D721Med (cell line): ENCODE measurements around the gene PIK3R3.

Experiments
- DNase-seq: peaks from one replicate; pipeline ENCODE4 v3.0.0; 2011; ENCODE audit warnings: low spot score; ENCODE audit not compliant: insufficient read length
- FAIRE-seq: peaks from 2 replicates; lab custom pipeline; 2011; peaks lifted over from hg19 to GRCh38; lab: Jason Lieb, UNC
- TF ChIP-seq, protein P1 (sequence below): IDR thresholded peaks from 2 replicates; pipeline ENCODE4 v1.5.1; 2012; ENCODE audit warnings: mild to moderate bottlenecking, control low read depth; ENCODE audit not compliant: insufficient read depth; ENCODE audit errors: missing control alignments

The PIK3R3 gene

GRCh38 chr1:46153732-46154131 is 21.3 kb upstream of the PIK3R3 start:
- TF ChIP-seq, protein P1, sequence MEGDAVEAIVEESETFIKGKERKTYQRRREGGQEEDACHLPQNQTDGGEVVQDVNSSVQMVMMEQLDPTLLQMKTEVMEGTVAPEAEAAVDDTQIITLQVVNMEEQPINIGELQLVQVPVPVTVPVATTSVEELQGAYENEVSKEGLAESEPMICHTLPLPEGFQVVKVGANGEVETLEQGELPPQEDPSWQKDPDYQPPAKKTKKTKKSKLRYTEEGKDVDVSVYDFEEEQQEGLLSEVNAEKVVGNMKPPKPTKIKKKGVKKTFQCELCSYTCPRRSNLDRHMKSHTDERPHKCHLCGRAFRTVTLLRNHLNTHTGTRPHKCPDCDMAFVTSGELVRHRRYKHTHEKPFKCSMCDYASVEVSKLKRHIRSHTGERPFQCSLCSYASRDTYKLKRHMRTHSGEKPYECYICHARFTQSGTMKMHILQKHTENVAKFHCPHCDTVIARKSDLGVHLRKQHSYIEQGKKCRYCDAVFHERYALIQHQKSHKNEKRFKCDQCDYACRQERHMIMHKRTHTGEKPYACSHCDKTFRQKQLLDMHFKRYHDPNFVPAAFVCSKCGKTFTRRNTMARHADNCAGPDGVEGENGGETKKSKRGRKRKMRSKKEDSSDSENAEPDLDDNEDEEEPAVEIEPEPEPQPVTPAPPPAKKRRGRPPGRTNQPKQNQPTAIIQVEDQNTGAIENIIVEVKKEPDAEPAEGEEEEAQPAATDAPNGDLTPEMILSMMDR, result no peak
- DNase-seq (no peak), FAIRE-seq (no peak)

GRCh38 chr1:46153228-46153627 is 20.8 kb upstream of the PIK3R3 start:
- TF ChIP-seq, protein P1, result no peak
- no peak for DNase-seq
- no peak for FAIRE-seq

DNA sequence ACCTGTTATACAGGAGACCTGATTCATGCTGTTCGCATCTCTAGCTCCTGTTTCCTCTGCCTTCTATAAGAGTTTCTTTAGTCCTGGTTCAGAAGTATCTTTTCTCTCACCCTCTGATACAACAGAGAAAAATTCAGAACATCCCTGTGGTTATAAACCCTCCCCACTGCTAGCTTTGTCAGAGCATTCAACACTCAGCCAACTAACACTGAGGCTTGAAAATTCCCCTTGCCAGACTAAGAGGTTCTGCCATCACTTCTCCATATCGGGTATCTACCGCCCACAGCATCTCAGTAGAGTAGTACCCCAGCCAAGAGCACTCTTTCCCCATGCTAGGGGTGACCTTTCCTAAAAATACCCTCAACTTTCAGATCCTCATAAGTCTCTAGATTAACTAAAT is 19.6 kb upstream of the PIK3R3 start:
- DNase-seq (no peak), FAIRE-seq (no peak)
- TF ChIP-seq, protein P1, result no peak

GRCh38 chr1:46150085-46150484 is 17.7 kb upstream of the PIK3R3 start:
- TF ChIP-seq, protein P1, result no peak
- FAIRE-seq (no peak), DNase-seq (no peak)

GRCh38 chr1:46148318-46148717 is 15.9 kb upstream of the PIK3R3 start:
- TF ChIP-seq, protein P1, result no peak
- FAIRE-seq, result no peak

GRCh38 chr1:46137916-46138315 is 5.5 kb upstream of the PIK3R3 start:
- no peak for FAIRE-seq
- TF ChIP-seq, protein P1, result no peak
- no peak for DNase-seq

More at GRCh38 chr1:46148318-46148717, 15.9 kb upstream of the PIK3R3 start:
- DNase-seq, result no peak

- FAIRE-seq (no peak), DNase-seq (no peak)
- TF ChIP-seq, protein P1, result no peak
Observed at GRCh38 chr1:46136711-46137110, 4.3 kb upstream of the PIK3R3 start.
